ENCODE data around the gene SLC41A2. TPM values are rescaled to one million over a fixed set of nuclear protein-coding genes. Genes with fewer than 3 reads are reported as not detected.

SLC41A2 gene
- total and polyA plus RNA-seq, 10 of the 15 experiments (the other 5 are each of a cell fraction or from before 2014, with no cell fraction given) = 3.5 to 19.0 (median 11.3) TPM

- H3K36me3 ChIP-seq (ENCODE audit: control insufficient read depth in 2 of 2, insufficient read depth in 2 of 2, low read length in 1 of 2) = no peaks in the 10 kb centered on the region
- H3K4me3 ChIP-seq = no peak overlapping the region
- H3K79me2 ChIP-seq (ENCODE audit: control insufficient read depth, insufficient read depth, low read length) = peaks cover 5% of the 10 kb centered on the region
- H3K4me2 ChIP-seq (ENCODE audit: control insufficient read depth, insufficient read depth) = no peak overlapping the region
- ChIA-PET CTCF (interaction anchor here (1.0 to 1.2 kb wide), 2 partner anchors 35 to 48 kb away, joined by 3 to 4 read pairs; no protein-coding TSS in a partner anchor), SMC1A (ENCODE audit: uncharacterized antibody, unreplicated experiment) (interaction anchor here (0.6 to 2.6 kb wide), 4 partner anchors 18 to 132 kb away, joined by 3 to 12 read pairs (median 3); no protein-coding TSS in a partner anchor), RAD21 (ENCODE audit: unreplicated experiment) (interaction anchor here (0.6 kb wide), 2 partner anchors 19 to 57 kb away, joined by 3 to 4 read pairs; no protein-coding TSS in a partner anchor), POLR2A (interaction anchor here (1.0 kb wide), 1 partner anchor 23 kb away, joined by 3 read pairs; no protein-coding TSS in a partner anchor)
- no peak overlapping the region for H3K27ac ChIP-seq (ENCODE audit: control insufficient read depth, insufficient read depth)
- BruUV-seq (replicated peaks) = no TSS peak
- no peaks in the 10 kb centered on the region for H3K27me3 ChIP-seq (replicated peaks in 1 of 2; ENCODE audit: control insufficient read depth in 2 of 2, insufficient read depth in 2 of 2, low read length in 1 of 2)
- no peak overlapping the region for H2AFZ ChIP-seq (ENCODE audit: control insufficient read depth, low read depth, low read length)
- 68% methylated on average over 2 of the region's 2 CpGs for WGBS (ENCODE audit: insufficient coverage, insufficient replicate concordance, low lambda C conversion rate, missing lambda C conversion rate)
- H3K4me1 ChIP-seq (ENCODE audit: control insufficient read depth, insufficient read depth, low read length) = peaks cover 29% of the 10 kb centered on the region
- no peak for FAIRE-seq
- intact Hi-C loops (cut with micrococcal nuclease; ENCODE audit: unreplicated experiment) (no loop called here), in situ Hi-C loops (cut with MboI) (no loop called here)
- ATAC-seq = peak; percentile 51
- H4K20me1 ChIP-seq (ENCODE audit: control insufficient read depth, insufficient read depth) = no peaks in the 10 kb centered on the region
- TF ChIP-seq PKNOX1 (IDR thresholded peaks at IDR 0.05) (peak; percentile 34; the same call in 1 of the 2 replicates), CREB1 (IDR thresholded peaks at IDR 0.05; ENCODE audit: low read depth) (peak; percentile 53; the same call in 1 of the 2 replicates), SIX5 (IDR thresholded peaks at IDR 0.05; ENCODE audit: low read depth, low read length, severe bottlenecking) (no peak), CBX3 (IDR thresholded peaks at IDR 0.05; ENCODE audit: borderline replicate concordance, low read depth) (no peak), CREM (IDR thresholded peaks at IDR 0.05; ENCODE audit: low read depth) (0 out of 2 replicates have a peak, but pooled peaks have one; percentile 14)
- DNase-seq (ENCODE audit: low read depth, low spot score) = no peak
- no peak overlapping the region for H3K9ac ChIP-seq (ENCODE audit: control insufficient read depth, insufficient read depth, low read length)
- no peaks in the 10 kb centered on the region; the same call in 1 of the 3 replicates for H3K9me3 ChIP-seq (replicated peaks; ENCODE audit: control insufficient read depth, insufficient read depth, low read length)
Measured at GRCh38 chr12:104935886-104936285, 22.2 kb downstream of the SLC41A2 start.

GRCh38 chr12:104933778-104934177 lies 24.3 kb downstream of the SLC41A2 start:
- intact Hi-C loops (cut with micrococcal nuclease; ENCODE audit: unreplicated experiment) (no loop called here), in situ Hi-C loops (cut with MboI) (no loop called here)
- Histone ChIP-seq H3K4me3 (no peak overlapping the region), H2AFZ (ENCODE audit: control insufficient read depth, low read depth, low read length) (no peak overlapping the region), H3K79me2 (ENCODE audit: control insufficient read depth, insufficient read depth, low read length) (peaks cover 6% of the 10 kb centered on the region), H3K4me1 (ENCODE audit: control insufficient read depth, insufficient read depth, low read length) (peaks cover 44% of the 10 kb centered on the region), H3K9me3 (replicated peaks; ENCODE audit: control insufficient read depth, insufficient read depth, low read length) (no peaks in the 10 kb centered on the region; the same call in 1 of the 3 replicates), H4K20me1 (ENCODE audit: control insufficient read depth, insufficient read depth) (no peaks in the 10 kb centered on the region), H3K27me3 (replicated peaks in 1 of 2; ENCODE audit: control insufficient read depth in 2 of 2, insufficient read depth in 2 of 2, low read length in 1 of 2) (no peaks in the 10 kb centered on the region), H3K4me2 (ENCODE audit: control insufficient read depth, insufficient read depth) (no peak overlapping the region), H3K27ac (ENCODE audit: control insufficient read depth, insufficient read depth) (no peak overlapping the region), H3K9ac (ENCODE audit: control insufficient read depth, insufficient read depth, low read length) (no peak overlapping the region), H3K36me3 (ENCODE audit: control insufficient read depth in 2 of 2, insufficient read depth in 2 of 2, low read length in 1 of 2) (no peaks in the 10 kb centered on the region)
- DNase-seq (ENCODE audit: low read depth, low spot score) = no peak
- ChIA-PET SMC1A (ENCODE audit: uncharacterized antibody, unreplicated experiment) (interaction anchor here (0.8 to 2.6 kb wide), 6 partner anchors 14 to 120 kb away, joined by 3 to 12 read pairs (median 4); no protein-coding TSS in a partner anchor), CTCF (interaction anchor here (0.7 kb wide), 1 partner anchor 1784 kb away, joined by 4 read pairs; no protein-coding TSS in a partner anchor), POLR2A (interaction anchor here (0.6 to 1.6 kb wide), 2 partner anchors 25 to 36 kb away, joined by 5 read pairs; no protein-coding TSS in a partner anchor), RAD21 (ENCODE audit: unreplicated experiment) (no interaction called here)
- ATAC-seq = no peak
- FAIRE-seq = no peak
- 69% methylated on average over 3 of the region's 3 CpGs for WGBS (ENCODE audit: insufficient coverage, insufficient replicate concordance, low lambda C conversion rate, missing lambda C conversion rate)
- no TSS peak for BruUV-seq (replicated peaks)
- no peak for TF ChIP-seq ZNF622 (IDR thresholded peaks at IDR 0.05)
- no peak for TF ChIP-seq CHD4 (IDR thresholded peaks at IDR 0.05)
- TF ChIP-seq USF2 (IDR thresholded peaks at IDR 0.05; ENCODE audit: borderline replicate concordance, low read depth, low read length) = no peak
- no peak for TF ChIP-seq REST (IDR thresholded peaks at IDR 0.05; ENCODE audit: low read depth, low read length)
- no peak for TF ChIP-seq MLLT1 (IDR thresholded peaks at IDR 0.05)

All from GM12878 (cell line).